GM21723 (cell line): ENCODE data around the gene EDEM3.
"Not testable (repeated sequence)": the region's sequence is repeated elsewhere in the genome, so short reads cannot be mapped to it uniquely, and the experiment has no call there.

Experiments used
- ATAC-seq: cut with Tn5 transposase; IDR thresholded peaks from one replicate; pipeline ENCODE4 v1.9.1; 2021; ENCODE audit warnings: mild to moderate bottlenecking, moderate library complexity; ENCODE audit not compliant: unreplicated experiment

EDEM3 gene

DNA sequence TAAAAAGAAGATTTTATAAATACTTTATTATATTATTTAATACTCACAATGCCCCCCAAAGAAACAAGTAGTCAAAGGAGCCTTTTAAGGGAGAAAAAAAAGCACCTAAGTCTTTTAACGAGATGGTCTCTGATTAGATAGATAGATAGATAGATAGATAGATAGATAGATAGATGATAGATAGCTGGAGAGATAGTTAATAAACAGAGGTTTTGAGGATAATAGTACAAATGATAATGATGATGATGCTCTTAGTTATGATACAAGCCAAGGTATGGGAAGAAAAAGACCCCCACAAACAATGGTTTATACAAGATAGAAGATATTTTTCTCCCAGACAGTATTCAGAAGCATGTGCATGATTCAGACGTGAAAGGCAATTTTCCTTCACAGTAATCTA, 14.6 kb upstream of the EDEM3 start:
- ATAC-seq: no peak

DNA sequence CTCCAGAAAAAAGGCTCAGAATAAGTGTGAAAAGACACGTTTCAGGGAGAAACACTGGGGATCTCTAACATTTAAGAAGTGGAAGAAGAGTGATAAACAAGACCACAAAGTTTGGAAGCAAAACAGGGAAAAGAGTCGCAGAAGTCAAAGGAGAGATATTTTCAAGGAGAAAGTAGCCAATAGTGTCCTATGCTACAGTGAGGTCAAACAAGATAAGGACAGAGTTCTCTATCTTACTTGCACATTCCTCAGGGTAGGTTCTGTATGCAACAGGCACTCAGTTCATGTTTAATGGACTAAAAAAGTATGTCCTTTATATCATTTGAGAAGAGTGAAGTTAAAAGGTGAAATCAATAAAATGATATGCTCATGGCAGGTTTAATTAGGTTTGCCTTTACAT, 13.8 kb upstream of the EDEM3 start:
- ATAC-seq: no peak

DNA sequence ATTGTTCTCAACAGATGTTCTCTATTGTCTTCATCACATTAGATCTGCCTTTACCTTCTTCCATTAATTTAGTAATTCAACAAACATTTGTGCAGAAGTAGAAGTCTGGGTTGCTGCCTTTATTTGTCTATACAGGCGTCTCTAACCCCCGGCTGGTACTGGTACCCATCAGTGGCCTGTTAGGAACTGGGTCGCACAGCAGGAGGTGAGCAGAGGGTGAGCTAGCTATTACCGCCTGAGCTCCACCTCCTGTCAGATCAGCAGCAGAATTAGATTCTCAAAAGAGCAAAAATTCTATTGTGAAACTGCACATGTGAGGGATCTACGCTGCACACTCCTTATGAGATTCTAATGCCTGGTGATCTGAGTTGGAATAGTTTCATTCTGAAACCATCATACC, 12.9 kb upstream of the EDEM3 start:
- ATAC-seq: no peak

DNA sequence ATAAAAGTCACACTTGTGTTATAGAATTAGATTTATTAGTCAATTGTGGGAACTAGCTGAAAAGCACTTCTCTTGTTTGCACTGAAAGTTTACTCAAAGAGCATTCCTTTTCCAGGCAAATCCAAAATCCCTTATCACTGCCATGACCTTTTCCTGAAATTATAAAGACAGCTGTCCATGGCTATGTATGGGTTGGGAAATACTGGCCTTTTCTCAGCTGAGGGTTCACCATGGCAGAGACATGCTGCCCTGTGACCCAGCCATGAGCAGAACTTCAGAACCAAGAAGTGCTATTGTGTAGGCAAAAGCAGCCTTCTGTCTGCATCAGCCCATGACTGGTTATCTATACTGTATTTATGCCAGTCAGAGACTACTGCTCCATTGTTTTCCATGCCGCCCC, 9.8 kb upstream of the EDEM3 start:
- ATAC-seq: no peak

DNA sequence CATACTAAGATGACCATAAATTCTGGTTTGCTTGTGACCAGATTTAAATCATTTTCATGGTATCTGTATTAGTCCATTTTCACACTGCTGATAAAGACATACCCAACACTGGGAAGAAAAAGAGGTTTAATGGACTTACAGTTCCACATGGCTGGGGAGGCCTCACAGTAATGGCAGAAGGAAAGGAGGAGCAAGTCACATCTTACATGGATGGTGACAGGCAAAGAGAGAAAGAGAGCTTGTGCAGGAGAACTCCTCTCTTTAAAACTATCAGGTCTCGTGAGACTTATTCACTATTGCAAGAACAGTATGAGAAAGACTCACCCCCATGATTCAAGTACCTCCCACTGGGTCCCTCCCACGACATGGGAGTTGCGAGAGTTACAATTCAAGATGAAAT, 8.9 kb upstream of the EDEM3 start:
- not testable (repeated sequence) for ATAC-seq

DNA sequence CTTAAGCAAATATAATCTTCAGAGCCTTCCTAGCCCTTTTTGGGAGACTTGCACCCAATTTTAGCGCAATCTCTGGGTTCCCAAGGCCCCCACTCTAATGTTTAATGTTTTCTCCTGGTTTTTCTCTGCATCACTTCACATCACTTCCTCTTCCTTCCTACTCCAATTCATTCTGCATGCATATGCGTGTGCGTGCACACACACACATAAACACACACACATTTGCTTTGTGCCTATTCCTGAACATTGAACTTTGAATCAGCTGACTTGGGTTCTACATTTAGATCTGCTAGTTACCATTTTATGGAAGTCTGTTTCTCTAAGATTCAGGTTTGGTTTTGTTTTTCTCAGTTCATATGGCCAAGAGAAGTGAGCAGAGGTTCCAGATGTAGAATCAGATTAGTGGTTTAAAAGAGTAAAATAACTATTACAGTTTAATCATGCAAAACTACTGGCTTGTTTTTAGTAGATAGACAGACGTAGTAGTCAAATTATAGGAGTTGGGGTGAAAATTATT, 7.4 kb upstream of the EDEM3 start:
- no peak for ATAC-seq

DNA sequence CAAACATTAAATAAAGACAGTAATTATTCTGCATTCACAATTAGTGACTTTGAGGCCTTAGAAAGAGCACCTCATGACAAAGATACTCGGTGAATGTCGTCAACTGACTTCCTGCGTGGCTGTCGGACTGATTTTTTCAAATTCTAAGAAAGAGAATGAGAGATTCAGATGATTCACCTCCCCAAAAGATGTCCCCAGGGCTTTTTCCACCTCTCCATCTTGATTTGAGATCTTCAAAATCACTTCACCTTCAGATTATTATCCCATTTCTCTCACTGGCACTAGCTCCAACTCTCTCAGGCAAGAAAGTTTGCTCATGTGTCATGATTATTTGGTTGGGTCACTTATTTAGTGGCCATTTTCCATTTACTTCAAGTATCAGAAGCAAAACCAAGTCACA, 5.0 kb upstream of the EDEM3 start:
- ATAC-seq: no peak

DNA sequence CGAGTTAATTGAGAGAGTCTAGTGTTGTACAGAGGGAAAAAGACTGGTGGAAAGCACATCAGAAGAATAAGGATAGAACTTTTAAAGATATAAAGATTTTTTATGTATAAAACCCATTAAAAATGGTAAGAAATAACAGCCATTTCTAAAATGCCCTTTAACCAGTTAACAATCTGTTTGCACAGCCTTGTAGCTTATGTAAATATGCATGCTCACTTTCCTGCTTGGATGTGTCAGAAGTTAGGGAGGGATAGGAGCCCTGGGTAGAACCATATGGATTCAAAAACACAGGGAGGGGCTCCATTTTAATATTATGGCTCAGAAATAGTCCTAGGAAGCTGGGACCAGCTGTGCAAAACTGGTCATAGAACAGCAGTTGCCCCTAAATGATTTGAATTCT, 4.5 kb upstream of the EDEM3 start:
- ATAC-seq: no peak

DNA sequence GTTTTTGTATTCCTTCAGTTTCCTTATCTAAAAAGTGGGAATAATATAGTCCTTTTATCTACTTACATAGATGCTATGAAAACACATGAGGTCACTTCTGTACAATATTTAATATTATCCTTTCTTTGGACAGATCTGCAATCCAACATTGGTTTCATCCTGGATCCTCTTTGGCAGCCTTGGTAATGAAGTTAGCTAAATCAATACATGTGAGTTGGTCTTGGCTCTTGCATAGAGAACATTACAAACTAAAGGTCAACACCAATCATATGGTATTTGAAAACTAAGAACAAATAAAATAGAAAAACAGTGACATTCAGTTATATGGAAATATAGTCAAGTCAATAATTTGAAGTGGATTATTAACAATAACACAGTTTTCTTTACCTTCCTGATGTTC, 3.2 kb upstream of the EDEM3 start:
- no peak for ATAC-seq

DNA sequence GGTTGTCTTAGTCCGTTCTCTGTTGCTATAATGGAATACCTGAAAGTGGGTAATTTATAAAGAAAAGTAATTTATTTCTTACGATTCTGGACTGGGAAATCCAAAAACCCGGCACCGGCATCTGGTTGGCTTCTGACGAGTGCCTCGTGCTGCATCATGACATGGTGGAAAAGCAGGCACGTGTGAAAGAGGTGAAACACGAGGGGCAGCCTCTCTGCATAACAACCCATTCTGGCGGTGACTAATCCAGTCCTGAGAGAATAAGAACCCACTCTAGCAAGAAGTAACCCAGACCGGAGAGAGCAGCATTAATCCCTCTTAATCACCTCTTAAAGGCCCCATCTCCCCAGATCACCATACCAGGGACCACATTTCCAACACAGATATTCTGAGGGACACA, 2.7 kb upstream of the EDEM3 start:
- ATAC-seq: no peak

DNA sequence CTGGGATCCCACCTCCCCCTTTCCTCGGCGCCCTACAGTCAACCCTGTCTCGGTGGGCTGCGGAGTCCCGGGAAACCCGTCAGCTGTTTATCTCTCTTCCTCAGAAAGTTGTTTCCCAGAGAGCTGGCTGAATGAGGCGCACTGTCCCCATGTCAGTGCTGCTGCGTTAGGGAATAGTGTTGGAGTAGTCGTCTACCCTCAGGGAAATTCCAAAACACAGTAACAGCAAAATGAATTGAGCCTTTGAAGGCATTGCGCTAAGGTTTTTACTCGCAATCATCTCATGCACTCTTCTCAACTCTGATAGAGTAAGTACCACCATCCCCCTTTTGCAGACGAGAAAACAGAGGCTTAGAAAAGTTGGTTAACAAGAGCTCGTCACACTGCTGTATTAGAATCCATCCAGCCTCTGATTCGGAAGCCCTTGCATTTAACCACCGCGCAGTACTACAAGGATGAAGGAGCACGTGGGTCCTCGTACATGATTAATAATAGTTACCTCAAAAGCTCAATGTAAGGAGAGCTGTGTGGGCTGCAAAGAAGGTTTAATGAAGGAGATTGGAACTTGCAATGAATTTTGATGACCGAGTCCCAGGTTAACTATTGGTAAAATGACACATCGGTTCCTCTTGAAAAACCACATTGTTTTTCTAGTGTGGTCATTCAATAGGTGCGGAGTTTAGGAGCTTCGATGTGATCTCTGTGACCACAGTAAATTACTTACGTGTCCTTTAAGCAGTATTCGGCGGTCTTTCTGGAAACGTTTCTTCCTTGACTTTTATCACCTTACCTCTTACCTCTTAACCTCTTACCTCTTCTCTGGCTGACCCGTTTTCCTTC, 788 bp upstream of the EDEM3 start:
- peak; percentile 5 for ATAC-seq

DNA sequence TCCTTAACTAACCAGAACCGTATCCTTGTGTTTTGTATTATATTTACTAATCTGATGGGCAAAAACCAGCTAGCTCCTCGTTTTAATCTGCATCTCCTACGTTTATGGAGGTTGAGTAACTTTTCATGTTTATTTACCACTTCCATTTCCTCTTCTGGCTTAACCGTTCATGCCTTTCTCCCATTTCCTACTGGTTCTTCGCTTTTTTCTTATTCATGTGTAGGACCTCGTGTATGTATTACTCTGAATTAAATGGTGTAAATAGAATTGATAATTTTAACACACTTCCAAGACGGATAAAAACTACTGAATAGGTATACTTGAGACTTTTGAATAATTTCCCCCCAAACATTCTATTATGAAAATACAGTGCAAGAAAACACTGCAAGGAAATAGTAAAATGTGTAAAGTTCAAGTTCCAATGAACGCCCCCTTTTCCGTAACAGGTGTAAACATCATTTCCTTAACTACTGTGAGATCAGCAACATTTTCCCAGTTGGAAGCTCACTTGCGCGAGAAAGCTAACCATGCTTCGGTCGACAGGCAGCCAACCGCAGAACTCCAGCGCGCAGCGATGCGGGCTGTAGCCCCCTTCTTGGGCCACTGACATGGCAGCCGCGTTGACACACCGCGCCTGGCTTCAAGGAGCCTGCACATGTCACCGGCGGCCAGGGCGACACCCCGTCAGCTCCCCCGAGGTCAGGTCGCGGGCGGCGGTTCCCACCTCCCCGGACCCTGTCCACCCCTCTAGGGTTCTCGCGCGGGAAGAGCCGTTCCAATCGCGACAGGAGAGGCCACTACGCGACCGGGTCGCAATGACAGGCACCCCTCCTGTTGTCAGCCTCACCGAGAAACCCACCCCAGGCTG, 816 bp downstream of the EDEM3 start:
- peak; percentile 20 for ATAC-seq

DNA sequence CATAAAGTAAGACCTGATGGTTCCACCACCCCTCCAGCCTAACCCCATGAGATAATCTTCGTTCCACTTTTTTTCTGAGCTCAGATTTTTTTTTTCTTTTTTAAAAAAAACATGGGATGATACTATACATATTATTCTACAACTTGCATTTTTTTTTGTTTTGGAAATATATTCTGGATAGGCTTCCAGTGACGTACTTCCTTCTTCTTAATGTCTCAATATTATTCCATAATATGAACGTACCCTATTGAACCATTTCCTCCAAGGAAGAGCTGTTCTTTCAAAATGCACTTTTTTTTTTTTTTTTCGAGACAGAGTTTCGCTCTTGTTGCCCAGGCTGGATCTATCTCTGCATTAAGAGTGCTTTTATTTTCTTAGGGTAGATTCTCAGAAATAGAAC, 1.5 kb downstream of the EDEM3 start:
- ATAC-seq: no peak

DNA sequence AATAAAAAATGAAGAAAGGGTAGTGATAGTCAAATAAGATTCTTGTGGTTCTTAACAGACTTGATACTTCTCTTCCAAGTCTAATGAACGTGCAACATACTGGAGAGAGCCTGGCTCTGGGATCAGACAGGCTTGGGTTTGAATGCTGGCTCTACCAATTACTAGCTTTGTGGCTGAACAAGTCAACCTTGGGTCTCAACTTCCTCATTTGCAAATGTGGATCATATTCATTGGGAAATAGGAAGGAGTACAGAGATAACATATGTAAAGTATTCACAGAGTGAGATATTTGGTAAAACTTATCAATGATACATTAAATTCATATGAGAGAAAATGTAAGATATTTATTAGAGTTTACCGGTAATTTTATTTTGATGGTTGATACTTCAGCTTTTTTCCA, 2.0 kb downstream of the EDEM3 start:
- no peak for ATAC-seq

DNA sequence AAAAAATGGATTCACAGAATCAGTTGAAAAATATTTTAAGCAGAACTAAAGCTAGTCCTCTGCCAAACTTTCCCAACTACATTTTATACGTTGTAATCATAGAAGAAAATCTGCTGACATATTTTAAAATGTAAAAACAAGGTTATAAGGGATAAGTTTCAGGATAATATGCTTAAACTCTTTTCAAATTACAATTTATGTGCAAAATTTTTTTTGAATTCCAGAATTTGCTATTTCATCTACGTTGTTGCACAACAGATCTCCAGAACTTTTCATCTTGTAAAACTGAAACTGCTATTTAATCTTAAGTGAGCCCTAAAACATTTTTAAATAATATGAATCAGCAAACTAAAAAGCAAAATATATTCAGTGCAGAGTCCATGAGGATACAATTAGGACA, 5.9 kb downstream of the EDEM3 start:
- ATAC-seq: no peak

DNA sequence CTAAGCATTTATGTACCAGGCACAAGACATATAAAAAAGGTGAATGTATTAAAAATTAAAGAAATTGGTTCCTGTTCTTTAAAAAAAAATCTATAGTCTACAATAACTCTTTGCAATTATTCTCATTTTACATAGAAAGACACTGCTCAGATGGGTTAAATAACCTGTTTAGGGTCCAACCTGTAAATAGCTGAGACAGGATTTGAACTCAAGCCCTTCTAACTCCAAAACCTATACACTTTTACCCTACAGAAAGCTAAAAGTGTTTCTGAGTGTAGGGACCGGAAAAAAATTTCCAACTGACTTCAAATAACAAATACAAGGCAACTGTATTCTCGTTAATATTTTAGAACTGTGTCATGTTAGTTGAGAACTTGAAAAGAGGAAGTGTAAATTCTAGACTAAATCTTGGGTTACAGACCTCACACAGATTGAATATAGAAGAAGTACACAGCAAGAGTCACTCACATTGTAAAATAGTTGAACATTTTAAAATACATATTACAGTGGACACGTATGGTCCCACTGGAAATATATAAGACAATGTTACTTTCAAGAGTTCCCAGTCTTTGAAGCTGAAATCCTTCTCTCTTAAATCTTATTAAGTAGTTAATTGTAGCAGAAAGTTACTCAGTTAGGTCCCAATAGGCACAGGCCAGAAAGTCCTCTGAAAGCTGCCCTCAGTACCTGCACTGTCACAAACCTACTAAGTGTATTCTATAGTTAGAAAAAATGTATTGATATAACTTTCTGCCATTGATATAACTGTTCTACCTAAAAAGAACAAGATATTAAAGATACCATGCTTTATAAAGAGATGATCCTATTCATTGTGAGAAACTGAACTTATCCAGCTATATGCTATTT, 7.3 kb downstream of the EDEM3 start:
- ATAC-seq: peak; percentile 82

DNA sequence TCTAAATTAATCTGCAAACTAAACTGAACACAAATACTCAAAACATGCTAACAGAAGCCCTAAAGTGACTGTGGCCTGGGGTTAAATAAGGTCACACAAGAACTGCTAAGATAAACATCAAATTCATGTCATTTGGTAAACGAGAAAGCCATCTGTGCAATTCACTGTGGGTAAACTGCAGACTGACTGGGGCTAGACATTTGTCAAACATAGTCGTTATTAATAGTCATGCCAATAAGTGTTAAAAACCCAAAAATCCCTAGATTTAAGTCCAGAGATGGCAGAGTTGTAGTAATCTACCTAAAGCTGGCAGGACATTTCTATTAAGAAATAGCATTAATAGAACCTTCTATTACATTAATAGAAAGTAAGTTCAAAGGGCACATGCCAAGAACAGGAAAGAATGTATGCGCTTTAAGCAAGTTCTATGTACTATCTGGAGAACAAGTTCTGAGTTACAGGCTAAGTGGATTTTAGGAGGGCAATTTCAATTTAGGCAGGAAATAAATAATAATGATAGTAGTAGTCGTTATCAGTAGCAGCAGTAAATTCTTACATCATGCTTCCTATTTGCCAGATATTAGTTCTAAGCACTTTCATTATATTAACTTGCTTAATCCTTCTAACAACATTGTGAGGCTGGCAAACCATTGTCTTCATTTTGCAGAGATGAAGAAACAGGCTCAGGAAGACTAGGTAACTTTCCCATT, 8.6 kb downstream of the EDEM3 start:
- ATAC-seq: no peak

DNA sequence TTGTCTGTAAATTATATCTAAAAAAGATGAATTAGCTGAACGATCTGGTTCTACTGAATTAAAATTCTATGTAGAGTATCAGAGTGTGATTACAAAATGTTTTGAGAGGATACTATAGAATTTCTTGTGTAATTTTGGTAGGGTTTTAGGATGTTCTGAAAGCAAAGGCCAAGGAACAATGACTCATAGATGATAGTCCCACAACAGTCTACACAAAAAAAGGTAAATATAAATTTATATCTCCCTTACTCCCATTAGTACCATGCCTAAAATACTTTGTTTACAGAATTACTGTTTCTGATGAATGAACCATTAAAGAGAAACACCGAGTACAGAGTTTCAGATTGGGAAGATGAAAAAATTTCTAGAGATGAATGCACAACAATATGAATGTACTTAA, 9.5 kb downstream of the EDEM3 start:
- ATAC-seq: no peak

DNA sequence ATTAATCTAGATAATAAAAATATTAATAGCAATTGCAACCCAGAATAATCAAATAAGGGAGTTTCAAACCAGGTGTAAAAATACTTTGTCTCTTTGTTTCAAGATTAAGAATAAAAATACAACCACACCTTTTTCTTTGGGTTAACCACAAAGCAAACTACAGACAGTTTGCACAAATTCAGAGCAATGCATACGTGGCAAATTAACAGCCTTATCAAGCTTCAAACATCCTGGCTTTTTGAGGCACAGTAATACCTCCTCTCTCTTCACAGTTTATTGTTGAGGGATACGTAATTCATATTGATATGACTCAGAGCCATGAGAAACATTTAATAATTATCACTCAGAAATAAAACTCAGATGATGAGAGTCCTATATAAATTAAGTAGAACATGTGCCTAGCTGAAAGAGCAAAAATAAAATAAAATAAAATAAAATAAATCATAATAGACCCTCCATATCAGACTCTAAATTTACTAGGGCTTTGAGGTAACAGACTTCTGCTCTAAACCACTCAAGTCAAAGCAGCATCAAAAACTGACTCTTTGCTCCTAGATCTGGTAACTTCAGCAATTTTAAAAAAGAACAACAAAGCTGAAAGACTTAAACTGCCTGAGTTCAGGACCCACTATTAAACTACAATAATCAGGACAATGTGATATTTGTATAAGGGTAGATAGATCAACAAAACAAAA, 11.4 kb downstream of the EDEM3 start:
- peak; percentile 68 for ATAC-seq

DNA sequence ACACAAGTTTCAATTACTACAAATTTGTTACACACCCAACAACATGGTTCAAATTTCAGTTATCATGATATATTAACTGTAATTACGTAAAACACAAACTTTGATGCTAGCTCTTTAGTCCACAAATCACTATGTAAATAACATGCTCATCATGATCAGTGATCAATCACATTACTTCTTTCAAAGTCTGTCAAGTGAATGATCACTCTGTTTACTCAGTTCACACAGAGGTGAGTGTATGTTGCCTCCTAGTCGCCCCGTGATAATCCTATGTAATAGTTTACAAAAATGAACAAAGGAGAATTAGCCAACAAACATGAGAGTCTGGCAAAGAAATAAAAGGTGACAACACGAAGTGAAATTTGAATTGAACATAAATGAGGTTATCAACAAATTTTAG, 14.3 kb downstream of the EDEM3 start:
- ATAC-seq: no peak
